Spleen (tissue), 11 donors: Measurements from ENCODE around the gene GPR15LG. TPM values are rescaled to one million over a fixed set of nuclear protein-coding genes. Genes with fewer than 3 reads are reported as not detected.

Experiments
- DNase-seq: peaks from one replicate; pipeline ENCODE4 v3.0.0-alpha.2; 2020
- H3K27ac ChIP-seq, 8 donors: fragments of 200-600 bp; sonication (generic) in 7 of 8; 1 replicate in 4 of 8; 2 replicates in 4 of 8; pipeline versions ENCODE4 v1.5.0 to v1.8.0; 2016 to 2021; ENCODE audit warnings: inconsistent platforms in 4 of 8, mild to moderate bottlenecking in 4 of 8, moderate library complexity in 1 of 8
- H3K27me3 ChIP-seq, 7 donors: fragments of 200-600 bp; sonication (generic) in 6 of 7; replicated peaks in 1 of 7; 1 replicate in 4 of 7; 2 replicates in 3 of 7; pipeline versions ENCODE4 v1.5.0 to v1.8.0; 2016 to 2021; ENCODE audit warnings: inconsistent platforms in 3 of 7, mild to moderate bottlenecking in 1 of 7
- H3K36me3 ChIP-seq, 6 donors: fragments of 200-600 bp; sonication (generic) in 5 of 6; 1 replicate in 4 of 6; 2 replicates in 2 of 6; pipeline versions ENCODE4 v1.5.0 to v1.8.0; 2016 to 2021; ENCODE audit warnings: inconsistent platforms in 2 of 6
- H3K4me1 ChIP-seq, 6 donors: fragments of 200-600 bp; sonication (generic) in 5 of 6; 1 replicate in 3 of 6; 2 replicates in 3 of 6; pipeline versions ENCODE4 v1.5.0 to v1.8.0; 2016 to 2021; ENCODE audit warnings: inconsistent platforms in 3 of 6
- H3K4me3 ChIP-seq, 8 donors: fragments of 200-600 bp; sonication (generic) in 7 of 8; 1 replicate in 4 of 8; 2 replicates in 4 of 8; pipeline versions ENCODE4 v1.5.0 to v1.8.0; 2016 to 2021; ENCODE audit warnings: inconsistent platforms in 4 of 8, mild to moderate bottlenecking in 4 of 8, moderate library complexity in 2 of 8
- H3K9me3 ChIP-seq, 8 donors: fragments of 200-600 bp; sonication (generic) in 7 of 8; 1 replicate in 4 of 8; 2 replicates in 4 of 8; pipeline versions ENCODE4 v1.5.0 to v1.8.0; 2016 to 2021; ENCODE audit warnings: inconsistent platforms in 4 of 8
- CTCF ChIP-seq, 11 experiments: fragments of 200-600 bp in 7 of 11; fragments of 450-650 bp in 4 of 11; sonication (generic) in 4 of 11; IDR thresholded peaks in 8 of 11; conservative IDR thresholded peaks in 3 of 11; 1 replicate in 7 of 11; 2 replicates in 4 of 11; pipeline versions ENCODE4 v1.4.0 to v1.8.0; 2016 to 2021; ENCODE audit warnings: antibody characterized with exemption in 11 of 11, inconsistent platforms in 4 of 11, mild to moderate bottlenecking in 1 of 11
- POLR2A ChIP-seq, 3 donors: fragments of 450-650 bp; IDR thresholded peaks; one replicate each; pipeline ENCODE4 v1.5.1; 2017; ENCODE audit warnings: antibody characterized with exemption in 3 of 3, mild to moderate bottlenecking in 1 of 3
- POLR2AphosphoS5 ChIP-seq, 3 donors: sonication (generic); formaldehyde crosslinking; IDR thresholded peaks; one replicate each; pipeline ENCODE4 v1.5.1; 2017; ENCODE audit warnings: antibody characterized with exemption in 3 of 3
- WGBS, 5 donors: extraction: QIAGEN DNeasy Blood & Tissue Kit in 3 of 5; methylation state at CpG; one replicate each; pipeline versions ENCODE4 v1.1.5 to v1.1.7; 2013 to 2018; 5-methylcytosine and 5-hydroxymethylcytosine counted together
- intact Hi-C: fragments of 100-400 bp; cut with DNase I; formaldehyde crosslinking; loops from one replicate; pipeline ENCODE4 v1.15.0; 2023; ENCODE audit warnings: low total_unique reads
- polyA plus RNA-seq, 3 donors: library from polyadenylated mRNA; stranded (reverse); fragments of 200-250 nt; gene quantifications; one replicate each; pipeline ENCODE4 v1.2.1, GENCODE V29; 2013
- total RNA-seq, 7 donors: library from RNA; depleted of rRNA in 3 of 7; stranded (reverse); fragments of >200 nt in 3 of 7; fragmentation: NEBNext Ultra II Directional in 4 of 7; extraction: Animal tissue kit (Norgen Biotek cat#: 25700) in 4 of 7; gene quantifications; one replicate each; pipeline versions ENCODE4 v1.1.0 to v1.2.1, GENCODE V29; 2016 to 2021
- donor health status: healthy with polysubstance abuse.
- donor health status: DM: no; HTN: no; CAD: no; lungs with moderate emphysema.
- donor health status: DM: no; HTN: no; CAD: no.
- donor health status: Bipolar disorder and iron deficiency.
- donor health status: healthy.
- donor health status: DM: no; HTN: no; CAD: no.
- donor health status: DM: yes; HTN: yes; CAD: no.

Gene GPR15LG
- total and polyA plus RNA-seq, 10 donors = 0.16 TPM; not detected in 9

- DNase-seq = no peak
- no peak overlapping the region for H3K4me3 ChIP-seq
- 84 to 100% (median 94%) methylated on average over 3 to 5 of the region's 5 CpGs for WGBS, 5 donors
- H3K36me3 ChIP-seq = no peaks in the 10 kb centered on the region
- no peak overlapping the region for H3K27ac ChIP-seq
- H3K9me3 ChIP-seq = no peaks in the 10 kb centered on the region
- H3K27me3 ChIP-seq = no peaks in the 10 kb centered on the region
- intact Hi-C loops = no loop called here
- H3K4me1 ChIP-seq = peaks cover 0 to 37% (median 23%) of the 10 kb centered on the region in 6 donors
- TF ChIP-seq POLR2A (IDR thresholded peaks at IDR 0.05) (no peak), POLR2AphosphoS5 (IDR thresholded peaks at IDR 0.05) (no peak), CTCF (IDR thresholded peaks at IDR 0.05 in 8 of 11, conservative IDR thresholded peaks at IDR 0.05 in 3 of 11) (no peak)
These were observed 8.0 kb downstream of the GPR15LG start for GRCh38 chr10:84181631-84182030.

- H3K27me3 ChIP-seq = peaks cover 0 to 15% (median 0%) of the 10 kb centered on the region in 7 donors
- DNase-seq = no peak
- H3K27ac ChIP-seq = peak overlapping the region in 2 of 8 donors; percentile 14 to 36
- H3K36me3 ChIP-seq = no peaks in the 10 kb centered on the region
- intact Hi-C loops = no loop called here
- WGBS, 5 donors = 56 to 73% (median 63%) methylated on average over 4 of the region's 4 CpGs
- no peaks in the 10 kb centered on the region for H3K9me3 ChIP-seq
- peaks cover 0 to 8% (median 1%) of the 10 kb centered on the region in 6 donors for H3K4me1 ChIP-seq
- no peak overlapping the region for H3K4me3 ChIP-seq
- no peak for TF ChIP-seq POLR2A (IDR thresholded peaks at IDR 0.05)
- TF ChIP-seq CTCF (IDR thresholded peaks at IDR 0.05 in 8 of 11, conservative IDR thresholded peaks at IDR 0.05 in 3 of 11) = no peak
- peak in 1 of 3 donors; percentile 34 for TF ChIP-seq POLR2AphosphoS5 (IDR thresholded peaks at IDR 0.05)
These were observed 10.9 kb downstream of the GPR15LG start for GRCh38 chr10:84184517-84184916.

GRCh38 chr10:84185526-84186175 is 12.1 kb downstream of the GPR15LG start:
- Histone ChIP-seq H3K27me3 (peaks cover 0 to 16% (median 0%) of the 10 kb centered on the region in 7 donors), H3K9me3 (no peaks in the 10 kb centered on the region)
- WGBS, 5 donors = 72 to 82% (median 79%) methylated on average over 11 of the region's 11 CpGs

More at GRCh38 chr10:84185526-84186175, 12.1 kb downstream of the GPR15LG start:
- H3K4me3 ChIP-seq = no peak overlapping the region
- H3K36me3 ChIP-seq = no peaks in the 10 kb centered on the region
- peaks cover 0 to 6% (median 0%) of the 10 kb centered on the region in 6 donors for H3K4me1 ChIP-seq
- TF ChIP-seq POLR2AphosphoS5 (IDR thresholded peaks at IDR 0.05) = no peak
- TF ChIP-seq POLR2A (IDR thresholded peaks at IDR 0.05) = no peak
- no peak for TF ChIP-seq CTCF (IDR thresholded peaks at IDR 0.05 in 8 of 11, conservative IDR thresholded peaks at IDR 0.05 in 3 of 11)
- H3K27ac ChIP-seq = no peak overlapping the region
- intact Hi-C loops = no loop called here
- DNase-seq = peak; percentile 51
